Right atrium auricular region (tissue), 2 donors: ENCODE measurements around the gene LMBR1. TPM values are rescaled to one million over a fixed set of nuclear protein-coding genes. Genes with fewer than 3 reads are reported as not detected.
A peak's percentile ranks its signal among the peaks of the same experiment; 100 is the strongest.
"Not testable (repeated sequence)": the region's sequence is repeated elsewhere in the genome, so short reads cannot be mapped to it uniquely, and the experiment has no call there.

Experiments used
- DNase-seq: peaks from one replicate; pipeline ENCODE4 v3.0.0-alpha.2; 2019; ENCODE audit warnings: low spot score
- H3K27ac ChIP-seq, 2 donors: fragments of 200-600 bp; sonication (generic); 1 replicate in 1 of 2; 2 replicates in 1 of 2; pipeline ENCODE4 v1.5.1; 2016 to 2019
- H3K27me3 ChIP-seq, 2 donors: fragments of 200-600 bp; sonication (generic); one replicate each; pipeline versions ENCODE4 v1.5.1 to v1.6.0; 2017 to 2019
- H3K36me3 ChIP-seq: fragments of 200-600 bp; sonication (generic); one replicate; pipeline ENCODE4 v1.5.1; 2016
- H3K4me1 ChIP-seq, 2 donors: fragments of 200-600 bp; sonication (generic); one replicate each; pipeline versions ENCODE4 v1.5.1 to v1.6.0; 2017 to 2019
- H3K4me3 ChIP-seq, 2 donors: fragments of 200-600 bp; sonication (generic); 1 replicate in 1 of 2; 2 replicates in 1 of 2; pipeline ENCODE4 v1.5.1; 2017 to 2019; ENCODE audit warnings: mild to moderate bottlenecking in 1 of 2, moderate library complexity in 1 of 2
- H3K9me3 ChIP-seq, 2 donors: fragments of 200-600 bp; sonication (generic); one replicate each; pipeline ENCODE4 v1.5.1; 2019
- total RNA-seq, 2 donors: library from RNA; depleted of rRNA; stranded (reverse); fragments of >200 nt; gene quantifications; one replicate each; pipeline ENCODE4 v1.1.0, GENCODE V29; 2016
- TF ChIP-seq, protein P1 (sequence below), 2 donors: fragments of 200-600 bp; sonication (generic); IDR thresholded peaks; one replicate each; pipeline ENCODE4 v1.5.1; 2019; ENCODE audit warnings: antibody characterized with exemption in 2 of 2

LMBR1 gene
- total RNA-seq, 2 donors from 2014 or later: 32.4 to 33.7 TPM

DNA sequence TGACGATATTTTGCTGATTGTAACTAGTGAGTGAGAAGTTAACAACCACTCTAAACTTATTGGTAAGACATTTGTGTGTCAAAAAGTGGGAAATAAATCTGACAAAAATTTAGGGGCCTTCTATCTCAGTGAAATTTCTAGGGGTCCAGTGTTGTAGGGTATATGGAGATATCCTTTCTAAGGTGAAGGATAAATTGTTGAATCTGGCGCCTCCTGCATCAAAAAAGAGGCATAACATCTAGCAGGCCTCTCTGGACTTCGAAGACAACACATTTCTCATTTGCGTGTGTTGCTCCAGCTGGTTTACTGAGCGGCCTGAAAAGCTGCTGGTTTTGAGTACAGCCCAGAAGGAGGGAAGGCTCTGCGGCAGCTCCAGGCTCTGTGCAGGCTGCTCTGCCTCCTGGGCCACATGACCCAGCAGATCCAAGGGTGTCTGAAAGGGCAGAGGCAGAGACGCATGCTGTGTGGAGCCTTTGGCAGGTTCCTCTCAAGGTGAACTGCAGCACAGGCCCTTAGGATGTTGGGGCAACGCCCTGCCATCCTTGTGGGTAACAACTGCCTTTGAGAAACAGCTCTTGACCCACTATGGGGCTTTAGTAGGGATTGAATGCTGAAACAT, 72.4 kb downstream of the LMBR1 start:
- Histone ChIP-seq H3K36me3 (peaks cover 10% of the 10 kb centered on the region), H3K9me3 (no peaks in the 10 kb centered on the region), H3K4me1 (no peaks in the 10 kb centered on the region), H3K4me3 (no peak overlapping the region), H3K27me3 (no peaks in the 10 kb centered on the region), H3K27ac (no peak overlapping the region)
- DNase-seq: no peak
- TF ChIP-seq, protein P1, sequence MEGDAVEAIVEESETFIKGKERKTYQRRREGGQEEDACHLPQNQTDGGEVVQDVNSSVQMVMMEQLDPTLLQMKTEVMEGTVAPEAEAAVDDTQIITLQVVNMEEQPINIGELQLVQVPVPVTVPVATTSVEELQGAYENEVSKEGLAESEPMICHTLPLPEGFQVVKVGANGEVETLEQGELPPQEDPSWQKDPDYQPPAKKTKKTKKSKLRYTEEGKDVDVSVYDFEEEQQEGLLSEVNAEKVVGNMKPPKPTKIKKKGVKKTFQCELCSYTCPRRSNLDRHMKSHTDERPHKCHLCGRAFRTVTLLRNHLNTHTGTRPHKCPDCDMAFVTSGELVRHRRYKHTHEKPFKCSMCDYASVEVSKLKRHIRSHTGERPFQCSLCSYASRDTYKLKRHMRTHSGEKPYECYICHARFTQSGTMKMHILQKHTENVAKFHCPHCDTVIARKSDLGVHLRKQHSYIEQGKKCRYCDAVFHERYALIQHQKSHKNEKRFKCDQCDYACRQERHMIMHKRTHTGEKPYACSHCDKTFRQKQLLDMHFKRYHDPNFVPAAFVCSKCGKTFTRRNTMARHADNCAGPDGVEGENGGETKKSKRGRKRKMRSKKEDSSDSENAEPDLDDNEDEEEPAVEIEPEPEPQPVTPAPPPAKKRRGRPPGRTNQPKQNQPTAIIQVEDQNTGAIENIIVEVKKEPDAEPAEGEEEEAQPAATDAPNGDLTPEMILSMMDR (IDR thresholded peaks at IDR 0.05): peak in 1 of 2 donors; percentile 13

DNA sequence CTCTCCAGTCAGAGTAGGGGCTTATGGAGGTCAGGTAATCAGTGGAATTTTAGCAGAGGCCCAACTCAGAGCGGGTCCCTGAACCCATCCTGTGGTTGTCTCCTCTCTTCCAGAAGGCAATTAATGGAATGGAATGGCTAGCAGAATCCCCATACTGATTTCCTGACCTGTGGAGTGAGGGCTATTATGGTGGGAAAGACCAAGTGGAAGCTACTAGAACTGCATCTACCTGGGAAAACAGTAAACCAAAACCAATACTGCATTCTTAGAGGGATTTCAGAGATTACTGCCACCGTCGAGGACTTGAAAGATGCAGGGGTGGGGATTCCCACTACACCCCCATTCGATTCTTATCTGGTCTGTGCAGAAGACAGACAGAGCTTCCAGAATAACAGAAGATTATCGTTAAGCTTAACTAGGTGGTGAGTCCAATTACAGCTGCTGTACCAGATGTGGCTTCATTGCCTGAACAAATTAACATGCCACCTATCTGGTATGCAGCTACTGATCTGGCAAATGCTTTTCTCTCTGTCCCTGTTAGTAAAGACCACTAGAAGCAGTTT, 73.2 kb downstream of the LMBR1 start:
- Histone ChIP-seq H3K27ac (no peak overlapping the region), H3K9me3 (no peaks in the 10 kb centered on the region), H3K36me3 (peaks cover 5% of the 10 kb centered on the region), H3K4me1 (no peaks in the 10 kb centered on the region), H3K27me3 (no peaks in the 10 kb centered on the region), H3K4me3 (no peak overlapping the region)
- TF ChIP-seq, protein P1 (IDR thresholded peaks at IDR 0.05): no peak
- no peak for DNase-seq

DNA sequence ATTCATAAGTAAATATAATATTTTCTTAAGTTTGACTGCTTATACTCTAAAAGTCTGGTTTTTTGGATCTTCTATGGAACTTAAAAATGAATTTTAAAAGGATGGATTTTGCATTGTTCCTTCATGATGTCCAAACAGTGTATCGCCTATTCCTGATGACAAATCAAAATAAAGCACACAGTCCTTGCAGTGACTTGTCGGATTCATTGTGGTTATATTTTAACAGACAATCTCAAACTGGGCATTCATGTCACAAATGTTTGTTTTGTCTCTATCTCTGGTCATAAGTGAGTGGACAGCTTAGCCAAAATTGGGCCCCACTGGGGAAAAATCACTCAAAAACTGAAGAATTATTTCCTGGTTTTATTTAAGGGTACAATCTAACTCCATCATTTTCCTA, 74.8 kb downstream of the LMBR1 start:
- H3K4me1 ChIP-seq: no peaks in the 10 kb centered on the region
- no peak overlapping the region for H3K4me3 ChIP-seq
- no peaks in the 10 kb centered on the region for H3K9me3 ChIP-seq
- no peaks in the 10 kb centered on the region for H3K27me3 ChIP-seq
- peaks cover 5% of the 10 kb centered on the region for H3K36me3 ChIP-seq
- H3K27ac ChIP-seq: no peak overlapping the region
- DNase-seq: no peak
- TF ChIP-seq, protein P1 (IDR thresholded peaks at IDR 0.05): no peak

DNA sequence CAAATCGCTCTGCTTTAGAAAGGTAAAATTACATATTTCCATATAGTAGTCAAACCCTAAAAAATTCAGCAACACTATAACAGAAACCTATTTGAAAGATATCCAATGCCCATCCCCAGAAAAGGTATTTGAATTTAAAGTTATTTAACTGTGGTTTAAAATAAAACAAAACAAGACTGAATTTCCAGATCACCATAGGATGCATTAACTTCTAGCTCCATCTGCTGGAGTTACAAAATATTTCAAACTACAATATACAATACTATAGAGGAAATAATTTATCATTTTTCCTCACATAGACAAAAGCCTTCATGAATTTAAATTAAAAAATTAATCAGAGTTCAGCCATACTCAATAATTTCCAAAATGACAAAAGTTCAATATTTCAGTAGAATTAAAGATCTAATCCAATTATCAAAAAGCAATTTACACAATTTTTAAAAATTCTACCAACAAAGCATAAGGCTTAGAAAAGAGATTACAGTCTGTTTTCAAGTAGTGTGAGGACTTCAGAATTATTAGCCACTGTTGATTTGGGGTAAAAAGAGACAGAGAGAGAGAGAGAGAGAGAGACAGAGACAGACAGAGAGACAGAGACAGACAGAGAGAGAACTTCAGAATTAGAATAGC, 75.9 kb downstream of the LMBR1 start:
- Histone ChIP-seq H3K9me3 (no peaks in the 10 kb centered on the region), H3K27me3 (no peaks in the 10 kb centered on the region), H3K36me3 (peaks cover 5% of the 10 kb centered on the region), H3K27ac (no peak overlapping the region), H3K4me1 (no peaks in the 10 kb centered on the region), H3K4me3 (no peak overlapping the region)
- TF ChIP-seq, protein P1 (IDR thresholded peaks at IDR 0.05): no peak
- DNase-seq: no peak

DNA sequence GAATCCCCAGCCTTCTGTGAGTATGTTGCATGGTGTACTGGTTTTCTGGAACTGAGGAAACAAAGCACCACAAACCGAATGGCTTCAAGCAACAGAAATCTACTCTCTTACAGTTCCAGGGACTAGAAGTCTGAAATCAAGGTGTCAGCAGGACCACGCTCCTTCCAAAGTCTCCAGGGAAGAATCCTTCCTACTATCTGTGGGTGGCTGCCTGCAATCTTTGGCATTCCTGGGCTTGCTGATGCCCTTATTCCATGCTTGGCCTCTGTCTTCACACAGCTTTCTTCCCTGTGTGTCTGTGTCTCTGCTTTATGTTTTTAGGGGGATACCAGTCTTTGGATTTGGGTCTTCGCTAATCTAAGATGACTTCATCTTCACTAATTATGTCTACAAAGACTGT, 81.3 kb downstream of the LMBR1 start:
- Histone ChIP-seq H3K27ac (no peak overlapping the region), H3K36me3 (peaks cover 11% of the 10 kb centered on the region), H3K4me1 (no peaks in the 10 kb centered on the region), H3K9me3 (no peaks in the 10 kb centered on the region), H3K4me3 (no peak overlapping the region), H3K27me3 (no peaks in the 10 kb centered on the region)
- no peak for DNase-seq
- TF ChIP-seq, protein P1 (IDR thresholded peaks at IDR 0.05): no peak

DNA sequence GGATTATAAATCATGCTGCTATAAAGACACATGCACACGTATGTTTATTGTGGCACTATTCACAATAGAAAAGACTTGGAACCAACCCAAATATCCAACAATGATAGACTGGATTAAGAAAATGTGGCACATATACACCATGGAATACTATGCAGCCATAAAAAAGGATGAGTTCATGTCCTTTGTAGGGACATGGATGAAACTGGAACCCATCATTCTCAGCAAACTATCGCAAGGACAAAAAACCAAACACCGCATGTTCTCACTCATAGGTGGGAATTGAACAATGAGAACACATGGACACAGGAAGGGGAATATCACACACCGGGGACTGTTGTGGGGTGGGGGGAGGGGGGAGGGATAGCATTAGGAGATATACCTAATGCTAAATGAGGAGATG, 89.3 kb downstream of the LMBR1 start:
- not testable (repeated sequence) for H3K4me3 ChIP-seq, H3K9me3 ChIP-seq, DNase-seq, H3K4me1 ChIP-seq, H3K27ac ChIP-seq, H3K36me3 ChIP-seq, H3K27me3 ChIP-seq
